Activated CD4-positive, alpha-beta T cell treated with anti-CD3 and anti-CD28 coated beads, Interleukin-2, Interleukin-4, amounts not matched to agents 100 ng/mL and 50 ng/mL, durations not matched to agents 16 hours and 8 hours (primary cell): ENCODE measurements around the gene DLGAP5.

Experiments used
- DNase-seq: peaks from one replicate; pipeline ENCODE4 v3.0.0-alpha.2; 2020; ENCODE audit warnings: low spot score

Gene DLGAP5

DNA sequence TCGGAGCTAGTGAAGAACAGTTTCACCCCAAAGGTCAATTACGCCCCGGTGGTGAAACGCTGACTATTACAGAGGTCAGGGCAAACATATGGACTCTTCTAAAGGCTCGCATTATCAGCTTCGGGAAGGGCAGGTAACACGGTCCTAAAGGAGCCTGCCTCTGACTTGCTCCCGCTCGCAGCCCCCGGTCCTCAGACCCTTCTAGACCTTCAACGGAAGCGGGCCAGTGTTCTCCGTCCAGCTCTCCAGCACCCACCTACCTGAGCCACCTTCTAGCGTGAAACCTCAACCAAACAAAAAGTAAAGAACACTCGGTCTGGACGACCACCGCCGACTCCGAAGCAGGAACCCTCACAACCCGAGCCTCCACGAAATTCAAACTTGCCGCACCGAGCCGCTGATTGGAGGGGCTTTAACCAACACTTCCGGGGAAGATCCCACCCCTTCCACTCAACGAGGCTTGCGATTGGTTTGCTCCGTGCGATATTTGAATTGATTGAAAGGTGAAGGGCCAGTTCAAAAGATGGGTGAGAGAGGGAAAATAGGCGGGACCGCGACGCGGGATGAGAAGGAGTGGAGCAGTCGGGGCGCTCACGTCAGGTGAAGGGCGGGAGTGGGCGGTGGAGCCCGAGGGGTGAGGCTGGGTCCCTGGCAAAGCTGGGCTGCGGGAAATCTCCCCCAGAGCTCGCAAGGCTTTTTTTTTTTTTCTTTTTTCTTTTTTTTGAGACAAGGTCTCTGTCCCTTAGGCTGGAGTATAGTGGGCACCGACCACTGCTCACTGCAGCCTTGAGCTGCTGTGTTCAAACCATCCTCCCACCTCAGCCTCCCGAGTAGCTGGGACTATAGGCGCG lies at the start of gene DLGAP5:
Gene DLGAP5, minus strand, starts transcription at position 383 of the 851 bp plus-strand sequence. CDS start 2,406 bp downstream, outside the sequence.
- peak; percentile 98 for DNase-seq

DNA sequence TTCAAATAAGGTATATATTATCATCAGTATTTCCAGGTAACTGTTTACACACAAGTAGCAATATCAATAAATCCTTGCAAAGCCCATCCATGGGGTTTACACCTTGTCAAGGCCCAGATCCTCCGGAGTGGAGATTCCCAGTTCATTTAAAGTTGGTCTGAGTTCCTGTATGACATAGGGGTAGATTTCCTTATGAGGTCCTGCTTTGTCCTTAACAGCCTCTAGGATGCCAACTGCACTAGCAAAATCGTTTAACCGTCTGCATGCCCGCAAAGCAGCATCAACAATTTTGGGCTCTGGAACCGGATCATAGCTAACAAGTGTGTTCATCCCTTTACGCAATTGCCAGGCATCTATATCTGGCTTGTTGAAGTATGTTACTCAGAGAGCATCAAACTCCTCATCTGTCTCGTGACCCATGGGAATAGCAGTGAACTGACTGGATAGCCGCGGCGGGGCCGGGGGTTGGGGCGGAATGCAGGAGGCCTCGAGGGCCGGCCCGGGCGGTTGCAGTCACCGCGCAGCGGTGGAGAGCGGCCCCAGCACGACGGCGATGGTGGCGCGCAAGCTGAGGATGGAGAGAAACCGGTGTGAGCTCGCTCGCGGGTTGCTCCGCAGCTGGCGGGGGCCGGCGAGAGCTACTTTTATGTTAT lies 49.3 kb upstream of the DLGAP5 start:
- no peak for DNase-seq

GRCh38 chr14:55239320-55239719 lies 47.9 kb upstream of the DLGAP5 start:
- DNase-seq = no peak

DNA sequence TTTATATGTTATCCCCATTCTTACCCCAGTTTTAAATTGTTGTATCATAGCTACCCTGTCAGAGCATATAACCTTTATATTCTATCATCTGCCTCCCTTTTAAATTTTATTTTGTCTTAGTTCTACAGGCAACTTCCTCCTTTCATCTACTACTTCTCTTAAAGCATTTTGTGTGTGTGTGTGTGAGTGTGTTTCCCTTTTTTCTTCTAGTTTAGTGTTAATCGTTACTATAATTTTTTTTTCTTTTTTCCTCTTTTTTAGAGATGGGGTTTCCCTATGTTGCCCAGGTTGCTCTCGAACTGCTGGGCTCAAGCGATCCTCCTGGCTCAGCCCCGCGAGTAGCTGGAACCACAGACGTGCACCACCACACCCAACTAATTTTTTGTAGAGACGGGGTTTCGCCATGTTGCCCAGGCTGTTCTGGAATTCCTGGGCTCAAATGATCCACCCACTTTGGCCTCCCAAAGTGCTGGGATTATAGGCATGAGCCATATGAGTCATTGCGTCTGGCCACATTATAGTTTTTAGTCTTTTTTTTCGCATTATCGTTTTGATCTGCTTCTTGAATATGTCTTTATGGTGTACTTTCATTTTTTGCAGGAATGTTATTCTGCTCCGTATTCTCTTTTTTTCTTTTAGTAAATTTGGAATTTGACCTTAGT lies 46.8 kb upstream of the DLGAP5 start:
- DNase-seq = no peak

DNA sequence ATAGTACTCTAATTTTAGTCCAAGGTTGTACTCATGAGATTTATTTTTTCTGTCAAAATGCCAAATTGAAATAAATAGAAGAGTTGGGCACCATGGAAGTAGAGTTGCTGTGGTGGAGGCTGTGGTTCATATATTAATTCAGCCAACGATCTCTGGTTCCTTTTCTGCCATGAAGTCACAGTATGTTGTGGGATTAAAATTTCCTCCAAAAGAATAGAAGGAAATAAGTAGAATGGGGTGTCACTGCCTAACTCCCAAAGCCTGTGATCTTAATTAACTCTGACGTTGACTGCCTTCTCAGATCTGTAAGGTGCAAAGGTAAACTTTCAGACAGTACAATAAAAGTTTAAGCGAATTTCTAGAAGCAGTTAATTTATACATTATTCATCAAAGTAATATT lies 42.2 kb upstream of the DLGAP5 start:
- DNase-seq = no peak

DNA sequence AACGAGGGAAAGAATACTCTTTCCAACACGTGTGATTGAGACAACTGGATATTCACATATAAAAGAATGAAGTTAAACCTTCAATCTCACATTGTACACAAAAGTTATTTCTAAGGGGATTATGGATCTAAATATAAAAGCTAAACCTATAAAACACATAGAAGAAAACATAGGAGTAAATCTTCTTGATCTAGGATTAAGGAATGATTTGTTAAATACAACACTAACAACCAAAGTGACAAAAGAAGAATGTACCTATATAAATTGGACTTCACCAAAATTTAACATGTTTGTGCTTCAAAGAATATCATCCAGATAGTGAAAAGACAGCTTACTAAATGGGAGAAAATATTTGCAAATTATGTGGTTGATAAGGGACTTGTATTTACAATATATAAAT lies 36.9 kb upstream of the DLGAP5 start:
- no peak for DNase-seq

DNA sequence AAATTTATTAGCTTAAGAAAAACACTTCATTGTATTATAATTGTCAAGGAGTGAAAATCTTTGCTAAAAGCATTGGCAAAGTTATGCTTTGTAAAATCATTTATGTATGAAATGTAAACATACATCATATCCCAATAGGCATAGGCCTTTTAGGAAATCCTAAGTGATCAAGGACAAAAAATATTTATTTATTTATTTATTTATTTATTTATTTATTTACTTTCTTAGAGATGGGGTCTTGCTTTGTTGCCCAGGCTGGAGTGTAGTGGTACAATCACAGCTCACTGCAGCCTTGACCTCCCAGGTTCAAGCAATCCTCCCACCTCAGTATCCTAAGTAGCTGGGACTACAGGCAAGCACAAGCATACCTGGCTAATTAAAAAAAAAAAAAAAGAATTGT lies 32.0 kb upstream of the DLGAP5 start:
- no peak for DNase-seq

GRCh38 chr14:55221968-55222367 lies 30.6 kb upstream of the DLGAP5 start:
- DNase-seq = no peak

GRCh38 chr14:55221186-55221585 lies 29.8 kb upstream of the DLGAP5 start:
- peak; percentile 23 for DNase-seq

- DNase-seq = no peak
Observed at GRCh38 chr14:55220230-55220629, 28.8 kb upstream of the DLGAP5 start.

GRCh38 chr14:55212634-55213033 lies 21.2 kb upstream of the DLGAP5 start:
- DNase-seq = no peak

DNA sequence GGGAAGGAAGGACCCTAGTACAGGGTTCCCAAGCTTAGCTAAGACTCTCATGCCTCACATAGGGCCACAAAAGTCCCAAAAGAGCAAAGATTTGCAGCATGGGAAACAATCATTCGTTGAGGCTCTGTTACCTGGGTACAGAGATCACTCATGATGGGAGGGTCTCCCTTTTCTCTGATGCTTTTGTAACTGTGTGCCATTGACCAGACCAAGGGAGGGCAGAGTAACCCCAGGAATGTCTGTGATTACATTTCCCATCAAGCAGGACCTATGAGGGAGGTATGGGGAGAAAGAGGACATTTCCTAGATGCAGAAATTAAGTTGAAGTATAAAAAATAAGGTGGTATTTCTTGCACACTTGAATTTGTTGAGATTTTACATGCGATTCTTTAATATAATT lies 16.4 kb upstream of the DLGAP5 start:
- no peak for DNase-seq

DNA sequence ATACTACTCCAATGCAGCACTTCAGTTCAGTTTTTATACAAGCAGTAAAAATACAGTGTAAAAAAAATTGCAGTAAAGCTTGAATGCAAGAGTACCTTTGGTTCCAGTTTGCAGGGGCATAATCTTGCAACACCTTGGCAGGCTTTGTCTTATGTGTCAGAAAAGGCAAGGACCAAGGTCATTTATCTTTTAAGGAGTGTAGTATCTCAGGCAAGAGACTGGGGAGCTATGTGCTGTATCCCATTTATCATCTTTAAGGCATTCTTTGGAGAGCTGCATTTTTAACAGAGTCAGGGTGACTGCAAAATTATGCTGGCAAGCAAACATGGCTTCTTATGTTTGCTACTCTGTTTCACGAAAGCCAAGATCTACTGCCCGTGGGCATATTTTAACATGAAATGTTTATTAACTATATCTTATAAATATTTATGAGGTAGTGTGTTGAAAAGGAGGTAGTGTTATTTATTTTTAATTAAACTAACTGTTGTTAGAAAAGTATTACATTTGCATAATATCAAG lies 14.8 kb upstream of the DLGAP5 start:
- DNase-seq = no peak

DNA sequence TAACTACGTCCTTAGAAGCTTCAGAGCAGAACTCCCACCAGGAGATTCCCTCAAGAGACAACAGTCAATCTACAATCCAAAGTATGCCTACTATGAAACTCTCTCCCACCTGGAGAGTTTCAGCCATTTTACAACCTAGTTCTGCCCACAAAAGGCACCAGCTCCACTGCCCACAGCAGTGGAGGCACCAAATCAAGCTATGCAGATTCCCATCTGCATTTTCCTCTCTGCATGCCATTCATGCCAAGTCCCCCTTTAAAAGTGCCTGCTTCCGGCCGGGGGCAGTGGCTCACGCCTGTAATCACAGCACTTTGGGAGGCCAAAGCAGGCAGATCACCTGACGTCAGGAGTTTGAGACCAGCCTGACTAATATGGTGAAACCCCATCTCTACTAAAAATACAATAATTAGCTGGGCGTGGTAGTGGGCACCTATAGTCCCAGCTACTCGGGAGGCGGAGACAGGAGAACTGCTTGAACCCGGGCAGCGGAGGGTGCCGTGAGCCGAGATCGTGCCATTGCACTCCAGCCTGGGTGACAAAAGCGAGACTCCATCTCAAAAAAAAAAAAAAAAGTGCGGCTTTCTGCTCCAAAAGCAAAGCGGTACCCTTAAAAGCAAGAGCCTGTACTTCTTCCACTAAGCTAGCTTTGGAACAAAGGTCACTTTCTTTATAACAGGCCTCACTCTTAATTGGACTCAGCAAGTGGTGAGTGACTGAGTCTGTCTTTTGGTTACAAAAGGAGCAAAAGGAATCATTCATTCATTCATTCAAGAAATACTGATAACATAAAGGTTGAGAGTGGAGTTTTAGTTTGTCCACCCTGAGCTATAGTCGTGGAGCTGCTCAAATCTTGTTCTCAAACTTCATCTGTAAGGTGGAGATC lies 10.1 kb upstream of the DLGAP5 start:
- DNase-seq = no peak

GRCh38 chr14:55200651-55201050 lies 9.3 kb upstream of the DLGAP5 start:
- no peak for DNase-seq

GRCh38 chr14:55198749-55199148 lies 7.4 kb upstream of the DLGAP5 start:
- DNase-seq = no peak

DNA sequence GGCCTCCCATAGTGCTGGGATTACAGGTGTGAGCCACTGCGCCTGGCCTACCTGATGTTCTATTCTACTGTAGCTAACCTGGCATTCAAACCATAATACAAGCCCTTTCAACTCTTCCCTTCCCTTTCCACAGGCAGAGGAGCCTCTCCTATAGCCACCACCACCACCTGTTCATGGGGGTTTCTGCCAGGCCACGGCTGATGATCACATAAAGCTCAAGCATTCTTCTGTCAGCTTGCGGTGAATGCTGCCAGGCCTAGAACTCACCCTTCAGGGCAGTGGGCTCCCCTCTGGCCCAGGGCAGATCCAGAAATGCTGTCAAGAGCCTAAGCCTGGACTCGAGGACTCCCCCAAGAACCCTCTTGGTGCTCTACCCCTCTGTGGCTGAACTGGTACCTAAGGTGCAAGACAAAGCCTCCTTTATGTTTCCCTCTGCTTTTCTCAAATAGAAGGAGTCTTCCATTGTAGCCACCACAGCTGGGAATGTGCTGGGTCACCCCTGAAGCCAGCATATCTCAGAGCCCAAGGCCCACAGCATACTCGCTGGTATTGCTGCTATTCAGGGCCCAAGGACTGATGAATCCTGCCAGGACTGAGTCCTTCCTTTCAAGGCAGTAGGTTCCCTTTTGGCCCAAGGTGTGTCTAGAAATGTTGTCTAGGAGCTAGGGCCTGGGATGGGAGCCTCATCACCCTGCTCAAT lies 3.4 kb upstream of the DLGAP5 start:
- DNase-seq = no peak

DNA sequence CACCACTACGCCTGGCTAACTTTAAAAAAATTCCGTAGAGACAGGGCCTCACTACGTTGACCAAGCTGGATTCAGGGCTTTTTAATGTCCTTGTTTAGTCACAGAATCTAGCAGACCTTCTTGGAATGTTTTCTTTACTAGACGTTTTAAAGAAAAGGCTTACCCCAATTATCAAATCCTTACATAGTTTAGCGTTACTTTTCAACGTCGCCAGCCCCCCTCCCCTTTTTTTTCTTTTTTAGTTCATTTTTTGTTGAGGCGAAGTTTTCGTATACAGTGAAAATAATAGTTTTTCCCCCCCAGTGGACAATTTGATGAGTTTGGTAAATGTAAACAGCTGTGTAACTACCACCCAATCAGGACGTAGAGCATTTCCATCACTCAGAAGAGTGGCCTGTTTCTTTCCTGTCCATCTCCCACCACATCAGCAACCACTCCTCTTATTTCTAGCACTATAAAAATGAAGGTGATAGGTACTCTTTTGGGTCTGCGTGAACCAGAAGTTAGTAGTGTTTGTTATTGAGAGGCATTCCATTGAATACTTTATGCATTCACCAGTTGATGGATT lies 753 bp upstream of the DLGAP5 start:
- no peak for DNase-seq

- DNase-seq = peak; percentile 6
Observed at GRCh38 chr14:55190906-55191202, 531 bp downstream of the DLGAP5 start.

DNA sequence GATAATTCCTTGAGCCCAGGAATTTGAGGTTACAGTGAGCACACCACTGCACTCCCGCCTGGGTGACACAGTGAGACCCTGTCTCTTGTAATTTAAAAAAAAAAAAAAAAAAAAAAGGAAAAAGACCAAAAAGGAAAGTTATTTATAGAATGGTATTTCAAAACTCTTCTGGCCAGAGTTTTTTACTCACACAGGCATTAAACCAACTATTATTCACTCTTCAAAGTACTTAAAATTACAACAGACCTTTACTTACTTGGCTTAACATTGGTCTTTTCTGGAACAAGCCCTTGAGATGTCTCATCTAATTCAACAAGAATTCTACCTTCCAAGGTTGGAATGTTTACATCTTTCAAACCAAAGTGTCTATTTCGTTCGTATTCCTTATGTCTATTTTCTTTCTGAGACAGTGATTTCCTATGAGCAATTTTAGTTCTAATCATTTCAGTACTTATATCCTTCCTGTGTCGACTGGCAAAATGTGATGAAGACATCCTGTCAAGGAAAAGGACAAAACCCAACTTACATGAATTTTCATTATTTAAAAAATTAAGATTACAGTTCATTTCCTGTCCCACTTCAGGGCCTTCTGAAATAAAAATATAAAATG lies 2.6 kb downstream of the DLGAP5 start:
- no peak for DNase-seq

- DNase-seq = no peak
Observed at GRCh38 chr14:55180434-55180833, 11.0 kb downstream of the DLGAP5 start.
